CD14-positive monocyte (primary cell): Measurements from ENCODE around the gene PTPN13. TPM values are rescaled to one million over a fixed set of nuclear protein-coding genes. Genes with fewer than 3 reads are reported as not detected.

Experiments
- DNase-seq, 3 donors: peaks; one replicate each; pipeline ENCODE4 v3.0.0-alpha.2; 2011 to 2022
- H2AFZ ChIP-seq: 2 replicates; pipeline ENCODE4 v1.6.0; 2012; ENCODE audit warnings: mild to moderate bottlenecking, low read depth, low read length, inconsistent platforms; ENCODE audit not compliant: insufficient read depth, poor library complexity, severe bottlenecking
- H3K27ac ChIP-seq, 2 donors: 1 replicate in 1 of 2; 2 replicates in 1 of 2; pipeline ENCODE4 v1.5.1; 2012 to 2013; ENCODE audit warnings: low read length in 2 of 2, control low read depth in 1 of 2, inconsistent platforms in 1 of 2, low read depth in 1 of 2, mild to moderate bottlenecking in 1 of 2
- H3K27me3 ChIP-seq, 2 donors: one replicate each; pipeline versions ENCODE4 v1.6.0 to v1.6.1; 2011 to 2013; ENCODE audit warnings: low read length in 2 of 2; ENCODE audit not compliant: control insufficient read depth in 2 of 2, insufficient read depth in 2 of 2
- H3K36me3 ChIP-seq, 2 donors: replicated peaks in 1 of 2; 1 replicate in 1 of 2; 2 replicates in 1 of 2; pipeline versions ENCODE4 v1.5.1 to v1.6.1; 2012 to 2013; ENCODE audit warnings: low read length in 2 of 2, control low read depth in 1 of 2, inconsistent platforms in 1 of 2, mild to moderate bottlenecking in 1 of 2; ENCODE audit not compliant: insufficient read depth in 2 of 2, control insufficient read depth in 1 of 2
- H3K4me1 ChIP-seq, 2 donors: 1 replicate in 1 of 2; 2 replicates in 1 of 2; pipeline versions ENCODE4 v1.5.1 to v1.6.1; 2012 to 2013; ENCODE audit warnings: low read length in 2 of 2, control low read depth in 1 of 2, inconsistent platforms in 1 of 2, mild to moderate bottlenecking in 1 of 2, moderate library complexity in 1 of 2; ENCODE audit not compliant: insufficient read depth in 2 of 2, control insufficient read depth in 1 of 2
- H3K4me2 ChIP-seq: replicated peaks from 2 replicates; pipeline ENCODE3; 2012; ENCODE audit warnings: low read length, moderate library complexity, mild to moderate bottlenecking; ENCODE audit not compliant: poor library complexity, severe bottlenecking; ENCODE audit errors: extremely low read depth
- H3K4me3 ChIP-seq, 3 experiments: fragments of 200-600 bp in 1 of 3; sonication (generic) in 1 of 3; replicated peaks in 1 of 3; 1 replicate in 2 of 3; 2 replicates in 1 of 3; pipeline ENCODE4 v1.5.1; 2011 to 2013; ENCODE audit warnings: low read length in 3 of 3, mild to moderate bottlenecking in 3 of 3, control low read depth in 2 of 3, low read depth in 2 of 3, inconsistent platforms in 1 of 3, moderate library complexity in 1 of 3
- H3K79me2 ChIP-seq: 2 replicates; pipeline ENCODE4 v1.6.0; 2012; ENCODE audit warnings: mild to moderate bottlenecking, control low read depth, inconsistent platforms, low read length, moderate library complexity; ENCODE audit not compliant: insufficient read depth
- H3K9ac ChIP-seq: 2 replicates; pipeline ENCODE4 v1.6.0; 2017; ENCODE audit warnings: low read length, mild to moderate bottlenecking; ENCODE audit not compliant: insufficient read depth, poor library complexity, severe bottlenecking
- H3K9me3 ChIP-seq, 2 donors: replicated peaks in 1 of 2; 1 replicate in 1 of 2; 2 replicates in 1 of 2; pipeline versions ENCODE4 v1.5.1 to v1.6.1; 2012 to 2013; ENCODE audit warnings: low read length in 2 of 2, control low read depth in 1 of 2; ENCODE audit not compliant: control insufficient read depth in 1 of 2, insufficient read depth in 1 of 2
- H4K20me1 ChIP-seq: 2 replicates; pipeline ENCODE4 v1.6.0; 2012; ENCODE audit warnings: mild to moderate bottlenecking, low read length, control low read depth, moderate library complexity; ENCODE audit not compliant: insufficient read depth
- H3K27ac Mint-ChIP-seq, 7 donors: one replicate each; pipeline ENCODE4 v1.8.0; 2020; ENCODE audit warnings: mild to moderate bottlenecking in 7 of 7, mixed read lengths in 7 of 7, moderate library complexity in 6 of 7, inconsistent platforms in 2 of 7
- H3K27me3 Mint-ChIP-seq, 3 donors: one replicate each; pipeline ENCODE4 v1.8.0; 2021 to 2022; ENCODE audit warnings: low read depth in 3 of 3, mild to moderate bottlenecking in 3 of 3, mixed read lengths in 3 of 3, moderate library complexity in 3 of 3, inconsistent platforms in 1 of 3
- H3K36me3 Mint-ChIP-seq, 2 donors: one replicate each; pipeline ENCODE4 v1.8.0; 2020; ENCODE audit warnings: mixed read lengths in 2 of 2, inconsistent platforms in 1 of 2, mild to moderate bottlenecking in 1 of 2
- H3K4me1 Mint-ChIP-seq: one replicate; pipeline ENCODE4 v1.8.0; 2020; ENCODE audit warnings: mild to moderate bottlenecking, mixed read lengths
- H3K4me3 Mint-ChIP-seq, 2 donors: one replicate each; pipeline ENCODE4 v1.8.0; 2020; ENCODE audit warnings: mild to moderate bottlenecking in 2 of 2, mixed read lengths in 2 of 2, moderate library complexity in 1 of 2
- H3K9me3 Mint-ChIP-seq, 7 donors: one replicate each; pipeline ENCODE4 v1.8.0; 2020 to 2022; ENCODE audit warnings: mixed read lengths in 7 of 7, mild to moderate bottlenecking in 6 of 7, moderate library complexity in 6 of 7, inconsistent platforms in 2 of 7
- WGBS: methylation state at CpG from one replicate; pipeline ENCODE4 v1.1.5; 2013; ENCODE audit warnings: missing lambda C conversion rate; ENCODE audit not compliant: insufficient coverage; 5-methylcytosine and 5-hydroxymethylcytosine counted together
- intact Hi-C, 2 donors: fragments of 100-400 bp; cut with micrococcal nuclease; formaldehyde crosslinking; loops; one replicate each; pipeline versions ENCODE4 v1.15.0 to v1.15.1; 2023
- polyA plus RNA-seq, 3 donors: library from polyadenylated mRNA; depleted of rRNA in 1 of 3; unstranded in 2 of 3; stranded (reverse) in 1 of 3; fragments of 300-500 nt in 2 of 3; fragments of >200 nt in 1 of 3; fragmentation: Illumina TruSeq in 2 of 3; gene quantifications; 1 replicate in 2 of 3; 2 replicates in 1 of 3; pipeline ENCODE4 v1.2.3, GENCODE V29; 2012 to 2021
- TF ChIP-seq, protein P1 (sequence below): fragments of 200-600 bp; IDR thresholded peaks from one replicate; pipeline ENCODE4 v1.8.0; 2022; ENCODE audit warnings: antibody characterized with exemption, mild to moderate bottlenecking

PTPN13 gene
- polyA plus RNA-seq, 3 donors: 0.04 to 1.0 (median 0.35) TPM

DNA sequence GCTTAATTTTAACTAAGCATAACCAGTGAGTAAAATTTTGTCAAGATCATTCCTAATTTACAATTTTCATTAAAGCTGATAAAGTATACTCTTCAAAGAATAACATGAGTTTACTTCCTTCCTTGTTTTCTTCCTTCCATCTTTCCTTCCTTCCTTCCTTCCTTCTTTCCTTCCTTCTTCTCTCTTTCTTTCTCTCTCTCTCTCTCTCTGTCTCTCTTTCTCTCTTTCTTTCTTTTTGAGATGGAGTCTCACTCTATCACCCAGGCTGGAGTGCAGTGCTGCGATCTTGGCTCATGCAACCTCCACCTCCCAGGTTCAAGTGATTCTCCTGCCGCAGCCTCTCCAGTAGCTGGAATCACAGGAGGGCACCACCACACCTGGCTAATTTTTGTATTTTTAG lies 42.7 kb upstream of the PTPN13 start:
- Histone ChIP-seq H3K27ac (no peak overlapping the region), H3K36me3 (no peaks in the 10 kb centered on the region), H2AFZ (no peak overlapping the region), H3K79me2 (no peaks in the 10 kb centered on the region), H3K9me3 (peaks cover 0 to 7% of the 10 kb centered on the region in 2 donors), H3K4me3 (no peak overlapping the region), H4K20me1 (no peaks in the 10 kb centered on the region), H3K9ac (no peak overlapping the region), H3K4me2 (no peak overlapping the region), H3K4me1 (peaks cover 19 to 22% of the 10 kb centered on the region in 2 donors), H3K27me3 (peaks cover 11 to 23% of the 10 kb centered on the region in 2 donors)
- intact Hi-C loops: no loop called here
- DNase-seq: no peak
- peaks cover 4 to 15% (median 13%) of the 10 kb centered on the region in 7 donors for H3K9me3 Mint-ChIP-seq
- H3K27ac Mint-ChIP-seq: no peak overlapping the region
- H3K36me3 Mint-ChIP-seq: peaks cover 0 to 3% of the 10 kb centered on the region in 2 donors
- TF ChIP-seq, protein P1, sequence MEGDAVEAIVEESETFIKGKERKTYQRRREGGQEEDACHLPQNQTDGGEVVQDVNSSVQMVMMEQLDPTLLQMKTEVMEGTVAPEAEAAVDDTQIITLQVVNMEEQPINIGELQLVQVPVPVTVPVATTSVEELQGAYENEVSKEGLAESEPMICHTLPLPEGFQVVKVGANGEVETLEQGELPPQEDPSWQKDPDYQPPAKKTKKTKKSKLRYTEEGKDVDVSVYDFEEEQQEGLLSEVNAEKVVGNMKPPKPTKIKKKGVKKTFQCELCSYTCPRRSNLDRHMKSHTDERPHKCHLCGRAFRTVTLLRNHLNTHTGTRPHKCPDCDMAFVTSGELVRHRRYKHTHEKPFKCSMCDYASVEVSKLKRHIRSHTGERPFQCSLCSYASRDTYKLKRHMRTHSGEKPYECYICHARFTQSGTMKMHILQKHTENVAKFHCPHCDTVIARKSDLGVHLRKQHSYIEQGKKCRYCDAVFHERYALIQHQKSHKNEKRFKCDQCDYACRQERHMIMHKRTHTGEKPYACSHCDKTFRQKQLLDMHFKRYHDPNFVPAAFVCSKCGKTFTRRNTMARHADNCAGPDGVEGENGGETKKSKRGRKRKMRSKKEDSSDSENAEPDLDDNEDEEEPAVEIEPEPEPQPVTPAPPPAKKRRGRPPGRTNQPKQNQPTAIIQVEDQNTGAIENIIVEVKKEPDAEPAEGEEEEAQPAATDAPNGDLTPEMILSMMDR: no peak
- H3K4me3 Mint-ChIP-seq: peak overlapping the region in 1 of 2 donors; percentile 55
- no CpG with 5 or more reads among the region's 2 CpGs for WGBS
- peaks cover 28% of the 10 kb centered on the region for H3K4me1 Mint-ChIP-seq
- peaks cover 26 to 50% (median 32%) of the 10 kb centered on the region in 3 donors for H3K27me3 Mint-ChIP-seq

DNA sequence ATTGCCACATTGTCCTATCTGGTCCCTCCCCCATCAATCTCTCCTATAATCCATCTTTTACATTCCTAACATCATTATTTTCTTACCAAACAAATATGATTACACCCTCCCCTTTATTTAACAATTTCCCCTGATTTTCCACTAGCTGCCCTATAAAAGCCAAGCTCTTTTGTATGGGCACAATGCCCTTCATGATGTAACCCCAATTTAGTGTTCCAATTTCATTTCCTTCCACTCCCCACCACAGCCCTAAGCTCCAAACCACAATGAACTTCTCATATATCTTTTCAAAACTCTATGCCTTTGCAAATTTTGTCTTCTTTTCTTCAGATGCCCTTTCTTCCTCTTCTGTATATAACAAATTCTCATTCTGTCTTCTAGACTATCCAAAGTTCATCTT lies 39.5 kb upstream of the PTPN13 start:
- H3K27ac Mint-ChIP-seq: peak overlapping the region in 3 of 7 donors; percentile 5 to 45 (median 43)
- Histone ChIP-seq H3K4me1 (peaks cover 24 to 34% of the 10 kb centered on the region in 2 donors), H3K79me2 (no peaks in the 10 kb centered on the region), H3K27ac (no peak overlapping the region), H3K9me3 (no peaks in the 10 kb centered on the region), H3K36me3 (no peaks in the 10 kb centered on the region), H3K4me2 (peak overlapping the region; percentile 29), H4K20me1 (no peaks in the 10 kb centered on the region), H2AFZ (no peak overlapping the region), H3K9ac (no peak overlapping the region), H3K4me3 (no peak overlapping the region), H3K27me3 (peaks cover 19 to 37% of the 10 kb centered on the region in 2 donors)
- peak; percentile 6 to 20 (median 13) for DNase-seq
- intact Hi-C loops: no loop called here
- TF ChIP-seq, protein P1: no peak
- H3K27me3 Mint-ChIP-seq: peaks cover 21 to 37% (median 33%) of the 10 kb centered on the region in 3 donors
- peaks cover 0 to 4% (median 2%) of the 10 kb centered on the region in 7 donors for H3K9me3 Mint-ChIP-seq
- H3K36me3 Mint-ChIP-seq: no peaks in the 10 kb centered on the region
- H3K4me3 Mint-ChIP-seq: peak overlapping the region in 1 of 2 donors; percentile 72
- H3K4me1 Mint-ChIP-seq: peaks cover 33% of the 10 kb centered on the region
